ENCODE data around the gene ABCC8.

The ABCC8 gene

DNA sequence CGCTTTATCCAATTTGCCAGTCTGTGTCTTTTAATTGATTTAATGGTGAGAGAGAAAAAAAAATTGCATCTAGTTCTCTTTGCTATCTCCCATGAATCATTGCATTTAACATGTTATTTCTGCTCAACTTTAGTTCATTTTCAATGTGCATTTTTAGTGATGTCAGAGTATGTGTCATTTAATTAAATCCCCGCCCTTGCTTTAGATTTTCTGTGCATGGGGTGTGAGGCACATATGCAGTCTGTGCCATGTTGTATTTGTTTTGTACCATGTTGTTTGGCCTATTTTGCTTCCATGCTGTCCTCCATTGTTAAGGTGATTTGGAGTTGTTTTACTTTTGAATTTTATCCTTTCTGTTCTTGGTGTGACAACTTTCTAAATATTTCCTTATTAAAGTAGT lies 133.4 kb downstream of the ABCC8 start:
- no peak for DNase-seq

Data from CD4-positive, alpha-beta T cell treated with Interleukin-21 for 1 hour (primary cell).